ENCODE measurements around the gene ERCC4.

The ERCC4 gene

GRCh38 chr16:13911871-13912270 lies 8.1 kb upstream of the ERCC4 start:
- no peak for DNase-seq

GRCh38 chr16:13912891-13913290 lies 7.1 kb upstream of the ERCC4 start:
- no peak for DNase-seq

- DNase-seq, result no peak
Measured at GRCh38 chr16:13913374-13914292, 6.3 kb upstream of the ERCC4 start.

- no peak for DNase-seq
Measured at GRCh38 chr16:13915033-13915635, 4.8 kb upstream of the ERCC4 start.

- no peak for DNase-seq
Measured at GRCh38 chr16:13919330-13919682, 648 bp upstream of the ERCC4 start.

GRCh38 chr16:13920510-13920818 lies 510 bp downstream of the ERCC4 start:
- no peak for DNase-seq

- DNase-seq, result no peak
Measured at GRCh38 chr16:13921328-13921727, 1.4 kb downstream of the ERCC4 start.

GRCh38 chr16:13923703-13924298 lies 3.8 kb downstream of the ERCC4 start:
- no peak for DNase-seq

- no peak for DNase-seq
Measured at GRCh38 chr16:13926464-13926863, 6.5 kb downstream of the ERCC4 start.

- no peak for DNase-seq
Measured at GRCh38 chr16:13926891-13927290, 6.9 kb downstream of the ERCC4 start.

- DNase-seq, result no peak
Measured at GRCh38 chr16:13928646-13929045, 8.7 kb downstream of the ERCC4 start.

- no peak for DNase-seq
Measured at GRCh38 chr16:13931845-13932244, 11.9 kb downstream of the ERCC4 start.

GRCh38 chr16:13935408-13935807 lies 15.5 kb downstream of the ERCC4 start:
- no peak for DNase-seq

- no peak for DNase-seq
Measured at GRCh38 chr16:13936155-13936554, 16.2 kb downstream of the ERCC4 start.

GRCh38 chr16:13936596-13937081 lies 16.7 kb downstream of the ERCC4 start:
- no peak for DNase-seq

- no peak for DNase-seq
Measured at GRCh38 chr16:13937411-13937810, 17.5 kb downstream of the ERCC4 start.

- no peak for DNase-seq
Measured at GRCh38 chr16:13938480-13938879, 18.5 kb downstream of the ERCC4 start.

GRCh38 chr16:13939821-13940220 lies 19.9 kb downstream of the ERCC4 start:
- DNase-seq, result no peak

GRCh38 chr16:13940397-13940933 lies 20.5 kb downstream of the ERCC4 start:
- no peak for DNase-seq

GRCh38 chr16:13944816-13945215 lies 24.9 kb downstream of the ERCC4 start:
- no peak for DNase-seq

GRCh38 chr16:13945744-13946485 lies 26.0 kb downstream of the ERCC4 start:
- DNase-seq, result no peak

GRCh38 chr16:13948086-13948485 lies 28.1 kb downstream of the ERCC4 start:
- DNase-seq, result no peak
